HEK293T (cell line): Measurements from ENCODE around the gene FBXL7.

Experiments
- BHLHE40 ChIP-seq: fragments of 450-650 bp; IDR thresholded peaks from 2 replicates; pipeline ENCODE4 v1.6.1; 2016; ENCODE audit warnings: mild to moderate bottlenecking, moderate library complexity, borderline replicate concordance
- FOXK2 ChIP-seq: fragments of 450-650 bp; IDR thresholded peaks from 2 replicates; pipeline ENCODE4 v1.6.1; 2016; ENCODE audit warnings: mild to moderate bottlenecking
- FOXM1 ChIP-seq: fragments of 450-650 bp; IDR thresholded peaks from 2 replicates; pipeline ENCODE4 v1.6.1; 2017; ENCODE audit warnings: mild to moderate bottlenecking, borderline replicate concordance
- L3MBTL2 ChIP-seq: fragments of 450-650 bp; conservative IDR thresholded peaks from 2 replicates; pipeline ENCODE4 v1.6.1; 2016; ENCODE audit warnings: mild to moderate bottlenecking

GRCh38 chr5:15513431-15513830, 13.5 kb downstream of the FBXL7 start:
- TF ChIP-seq BHLHE40 (no peak), FOXM1 (no peak), L3MBTL2 (no peak), FOXK2 (no peak)
